ENCODE results near the gene GOT1. TPM values are rescaled to one million over a fixed set of nuclear protein-coding genes. Genes with fewer than 3 reads are reported as not detected.

The GOT1 gene
- total RNA-seq, 1 experiment from 2014 or later, result 56.8 TPM

DNA sequence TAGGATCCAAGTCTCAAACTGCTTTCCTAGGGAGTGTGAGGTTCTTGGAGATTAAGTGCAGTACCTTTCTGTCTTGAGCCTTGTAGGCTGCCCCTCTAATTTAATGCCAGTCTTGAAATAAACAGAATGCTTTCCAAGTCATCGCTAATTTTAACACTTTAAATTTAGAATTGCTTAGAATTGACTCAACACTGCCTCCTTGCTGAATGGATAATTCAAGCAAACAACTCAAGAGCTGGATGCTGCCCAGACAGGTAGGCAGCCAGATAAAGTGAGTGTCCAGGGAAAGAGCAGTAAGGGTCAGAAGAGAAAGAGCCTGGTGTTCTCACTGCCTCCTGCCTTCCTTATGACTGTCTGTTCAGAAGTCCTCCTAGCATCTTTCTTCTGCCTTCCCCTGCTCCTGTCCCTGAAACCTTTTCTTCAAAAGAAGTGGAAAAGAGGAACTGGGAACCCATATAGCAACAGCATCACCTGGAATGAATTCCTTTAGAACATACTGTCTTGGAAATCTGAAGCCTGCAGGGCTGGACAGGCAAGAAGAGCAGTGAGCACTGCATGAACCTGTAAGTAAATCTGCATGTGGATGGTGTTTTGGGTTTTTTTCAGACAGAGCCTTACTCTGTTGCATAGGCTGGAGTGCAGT is 3.1 kb upstream of the GOT1 start (continued):
- TF ChIP-seq, protein P1, sequence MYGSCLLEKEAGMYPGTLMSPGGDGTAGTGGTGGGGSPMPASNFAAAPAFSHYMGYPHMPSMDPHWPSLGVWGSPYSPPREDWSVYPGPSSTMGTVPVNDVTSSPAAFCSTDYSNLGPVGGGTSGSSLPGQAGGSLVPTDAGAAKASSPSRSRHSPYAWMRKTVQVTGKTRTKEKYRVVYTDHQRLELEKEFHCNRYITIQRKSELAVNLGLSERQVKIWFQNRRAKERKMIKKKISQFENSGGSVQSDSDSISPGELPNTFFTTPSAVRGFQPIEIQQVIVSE (CRISPR knock-in tag; IDR thresholded peaks at IDR 0.05; ENCODE audit: borderline replicate concordance), result no peak
- TF ChIP-seq ZNF671 (CRISPR knock-in tag; IDR thresholded peaks at IDR 0.05) (no peak), MXD4 (CRISPR knock-in tag; IDR thresholded peaks at IDR 0.05; ENCODE audit: borderline replicate concordance) (no peak), IRF2 (CRISPR knock-in tag; IDR thresholded peaks at IDR 0.05; ENCODE audit: borderline replicate concordance, low read depth) (no peak)
- TF ChIP-seq, protein P2, sequence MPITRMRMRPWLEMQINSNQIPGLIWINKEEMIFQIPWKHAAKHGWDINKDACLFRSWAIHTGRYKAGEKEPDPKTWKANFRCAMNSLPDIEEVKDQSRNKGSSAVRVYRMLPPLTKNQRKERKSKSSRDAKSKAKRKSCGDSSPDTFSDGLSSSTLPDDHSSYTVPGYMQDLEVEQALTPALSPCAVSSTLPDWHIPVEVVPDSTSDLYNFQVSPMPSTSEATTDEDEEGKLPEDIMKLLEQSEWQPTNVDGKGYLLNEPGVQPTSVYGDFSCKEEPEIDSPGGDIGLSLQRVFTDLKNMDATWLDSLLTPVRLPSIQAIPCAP (CRISPR knock-in tag; IDR thresholded peaks at IDR 0.05), result no peak

DNA sequence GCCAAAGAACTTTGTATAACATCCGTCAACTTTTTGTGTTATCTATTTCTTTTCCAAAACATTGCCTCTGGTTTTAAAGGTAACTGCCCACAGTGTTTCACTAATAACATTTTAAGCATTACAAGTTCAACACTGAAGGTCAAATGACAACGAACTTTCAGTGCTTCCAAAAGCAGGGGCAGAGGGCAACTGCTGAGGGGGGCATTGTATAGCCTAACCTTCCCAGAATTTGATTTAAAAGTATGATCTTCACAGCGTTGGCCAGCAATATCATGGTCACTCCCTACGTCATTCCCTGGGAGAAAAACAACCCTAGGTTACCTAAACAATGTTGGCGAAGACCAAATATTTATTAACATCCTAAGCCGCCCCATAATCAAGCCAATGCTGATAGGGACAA is 2.5 kb upstream of the GOT1 start:
- ATAC-seq (no peak), DNase-seq (ENCODE audit: low spot score) (no peak)
- no peak overlapping the region for H3K27ac Mint-ChIP-seq
- no peaks in the 10 kb centered on the region for H3K36me3 Mint-ChIP-seq
- peaks cover 14% of the 10 kb centered on the region for H3K4me1 Mint-ChIP-seq
- CTCF ChIA-PET, result interaction anchor here (0.8 to 1.0 kb wide), 6 partner anchors 9 to 185 kb away, joined by 3 to 11 read pairs (median 4); no protein-coding TSS in a partner anchor
- no peak overlapping the region for H3K4me3 Mint-ChIP-seq
- POLR2A ChIA-PET, result no interaction called here
- TF ChIP-seq TEAD1 (CRISPR knock-in tag; IDR thresholded peaks at IDR 0.05), result no peak
- TF ChIP-seq, protein P3, sequence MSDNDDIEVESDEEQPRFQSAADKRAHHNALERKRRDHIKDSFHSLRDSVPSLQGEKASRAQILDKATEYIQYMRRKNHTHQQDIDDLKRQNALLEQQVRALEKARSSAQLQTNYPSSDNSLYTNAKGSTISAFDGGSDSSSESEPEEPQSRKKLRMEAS (CRISPR knock-in tag; IDR thresholded peaks at IDR 0.05), result no peak
- no peaks in the 10 kb centered on the region for H3K27me3 Mint-ChIP-seq (ENCODE audit: low read depth)
- H3K9me3 Mint-ChIP-seq, result no peaks in the 10 kb centered on the region

DNA sequence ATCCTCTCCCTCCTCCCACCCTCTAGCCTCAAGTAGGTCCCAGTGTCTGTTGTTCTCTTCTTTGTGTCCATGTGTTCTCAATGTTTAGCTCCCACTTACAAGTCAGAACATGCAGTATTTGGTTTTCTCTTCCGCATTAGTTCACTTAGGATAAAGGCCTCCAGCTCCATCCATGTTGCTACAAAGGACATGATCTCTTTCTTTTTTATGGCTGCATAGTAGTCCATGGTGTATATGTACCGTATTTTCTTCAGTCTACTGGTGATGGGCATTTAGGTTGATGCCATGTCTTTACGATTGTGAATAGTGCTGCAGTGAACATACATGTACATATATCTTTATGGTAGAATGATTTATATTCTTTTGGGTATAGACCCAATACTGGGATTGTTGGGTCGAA is 1.6 kb upstream of the GOT1 start:
- POLR2A ChIA-PET, result no interaction called here
- ATAC-seq (no peak), DNase-seq (ENCODE audit: low spot score) (no peak)
- Mint-ChIP-seq H3K4me1 (peaks cover 14% of the 10 kb centered on the region), H3K36me3 (no peaks in the 10 kb centered on the region), H3K27me3 (ENCODE audit: low read depth) (no peaks in the 10 kb centered on the region), H3K27ac (no peak overlapping the region), H3K4me3 (peak overlapping the region; percentile 99), H3K9me3 (no peaks in the 10 kb centered on the region)
- CTCF ChIA-PET, result interaction anchor here (1.5 kb wide), 1 partner anchor 19 kb away, joined by 4 read pairs; no protein-coding TSS in a partner anchor
- TF ChIP-seq NR2C2 (CRISPR knock-in tag; IDR thresholded peaks at IDR 0.05) (no peak), TEAD1 (CRISPR knock-in tag; IDR thresholded peaks at IDR 0.05) (no peak), SP1 (CRISPR knock-in tag; conservative IDR thresholded peaks at IDR 0.05) (no peak), TEAD4 (CRISPR knock-in tag; IDR thresholded peaks at IDR 0.05) (no peak), ZNF121 (CRISPR knock-in tag; IDR thresholded peaks at IDR 0.05) (no peak), ZNF317 (CRISPR knock-in tag; IDR thresholded peaks at IDR 0.05; ENCODE audit: borderline replicate concordance, low read depth) (no peak), CREM (CRISPR knock-in tag; IDR thresholded peaks at IDR 0.05) (no peak)
- TF ChIP-seq, protein P4, sequence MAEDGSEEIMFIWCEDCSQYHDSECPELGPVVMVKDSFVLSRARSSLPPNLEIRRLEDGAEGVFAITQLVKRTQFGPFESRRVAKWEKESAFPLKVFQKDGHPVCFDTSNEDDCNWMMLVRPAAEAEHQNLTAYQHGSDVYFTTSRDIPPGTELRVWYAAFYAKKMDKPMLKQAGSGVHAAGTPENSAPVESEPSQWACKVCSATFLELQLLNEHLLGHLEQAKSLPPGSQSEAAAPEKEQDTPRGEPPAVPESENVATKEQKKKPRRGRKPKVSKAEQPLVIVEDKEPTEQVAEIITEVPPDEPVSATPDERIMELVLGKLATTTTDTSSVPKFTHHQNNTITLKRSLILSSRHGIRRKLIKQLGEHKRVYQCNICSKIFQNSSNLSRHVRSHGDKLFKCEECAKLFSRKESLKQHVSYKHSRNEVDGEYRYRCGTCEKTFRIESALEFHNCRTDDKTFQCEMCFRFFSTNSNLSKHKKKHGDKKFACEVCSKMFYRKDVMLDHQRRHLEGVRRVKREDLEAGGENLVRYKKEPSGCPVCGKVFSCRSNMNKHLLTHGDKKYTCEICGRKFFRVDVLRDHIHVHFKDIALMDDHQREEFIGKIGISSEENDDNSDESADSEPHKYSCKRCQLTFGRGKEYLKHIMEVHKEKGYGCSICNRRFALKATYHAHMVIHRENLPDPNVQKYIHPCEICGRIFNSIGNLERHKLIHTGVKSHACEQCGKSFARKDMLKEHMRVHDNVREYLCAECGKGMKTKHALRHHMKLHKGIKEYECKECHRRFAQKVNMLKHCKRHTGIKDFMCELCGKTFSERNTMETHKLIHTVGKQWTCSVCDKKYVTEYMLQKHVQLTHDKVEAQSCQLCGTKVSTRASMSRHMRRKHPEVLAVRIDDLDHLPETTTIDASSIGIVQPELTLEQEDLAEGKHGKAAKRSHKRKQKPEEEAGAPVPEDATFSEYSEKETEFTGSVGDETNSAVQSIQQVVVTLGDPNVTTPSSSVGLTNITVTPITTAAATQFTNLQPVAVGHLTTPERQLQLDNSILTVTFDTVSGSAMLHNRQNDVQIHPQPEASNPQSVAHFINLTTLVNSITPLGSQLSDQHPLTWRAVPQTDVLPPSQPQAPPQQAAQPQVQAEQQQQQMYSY (CRISPR knock-in tag; IDR thresholded peaks at IDR 0.05), result no peak
- TF ChIP-seq, protein P5, sequence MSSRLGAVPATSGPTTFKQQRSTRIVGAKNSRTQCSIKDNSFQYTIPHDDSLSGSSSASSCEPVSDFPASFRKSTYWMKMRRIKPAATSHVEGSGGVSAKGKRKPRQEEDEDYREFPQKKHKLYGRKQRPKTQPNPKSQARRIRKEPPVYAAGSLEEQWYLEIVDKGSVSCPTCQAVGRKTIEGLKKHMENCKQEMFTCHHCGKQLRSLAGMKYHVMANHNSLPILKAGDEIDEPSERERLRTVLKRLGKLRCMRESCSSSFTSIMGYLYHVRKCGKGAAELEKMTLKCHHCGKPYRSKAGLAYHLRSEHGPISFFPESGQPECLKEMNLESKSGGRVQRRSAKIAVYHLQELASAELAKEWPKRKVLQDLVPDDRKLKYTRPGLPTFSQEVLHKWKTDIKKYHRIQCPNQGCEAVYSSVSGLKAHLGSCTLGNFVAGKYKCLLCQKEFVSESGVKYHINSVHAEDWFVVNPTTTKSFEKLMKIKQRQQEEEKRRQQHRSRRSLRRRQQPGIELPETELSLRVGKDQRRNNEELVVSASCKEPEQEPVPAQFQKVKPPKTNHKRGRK (CRISPR knock-in tag; IDR thresholded peaks at IDR 0.05; ENCODE audit: borderline replicate concordance), result no peak
- TF ChIP-seq, protein P6, sequence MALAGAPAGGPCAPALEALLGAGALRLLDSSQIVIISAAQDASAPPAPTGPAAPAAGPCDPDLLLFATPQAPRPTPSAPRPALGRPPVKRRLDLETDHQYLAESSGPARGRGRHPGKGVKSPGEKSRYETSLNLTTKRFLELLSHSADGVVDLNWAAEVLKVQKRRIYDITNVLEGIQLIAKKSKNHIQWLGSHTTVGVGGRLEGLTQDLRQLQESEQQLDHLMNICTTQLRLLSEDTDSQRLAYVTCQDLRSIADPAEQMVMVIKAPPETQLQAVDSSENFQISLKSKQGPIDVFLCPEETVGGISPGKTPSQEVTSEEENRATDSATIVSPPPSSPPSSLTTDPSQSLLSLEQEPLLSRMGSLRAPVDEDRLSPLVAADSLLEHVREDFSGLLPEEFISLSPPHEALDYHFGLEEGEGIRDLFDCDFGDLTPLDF (CRISPR knock-in tag; IDR thresholded peaks at IDR 0.05), result no peak
- TF ChIP-seq, protein P7, sequence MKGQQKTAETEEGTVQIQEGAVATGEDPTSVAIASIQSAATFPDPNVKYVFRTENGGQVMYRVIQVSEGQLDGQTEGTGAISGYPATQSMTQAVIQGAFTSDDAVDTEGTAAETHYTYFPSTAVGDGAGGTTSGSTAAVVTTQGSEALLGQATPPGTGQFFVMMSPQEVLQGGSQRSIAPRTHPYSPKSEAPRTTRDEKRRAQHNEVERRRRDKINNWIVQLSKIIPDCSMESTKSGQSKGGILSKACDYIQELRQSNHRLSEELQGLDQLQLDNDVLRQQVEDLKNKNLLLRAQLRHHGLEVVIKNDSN (CRISPR knock-in tag; IDR thresholded peaks at IDR 0.05), result no peak
- TF ChIP-seq, protein P1 (CRISPR knock-in tag; IDR thresholded peaks at IDR 0.05; ENCODE audit: borderline replicate concordance), result no peak
- TF ChIP-seq, protein P8, sequence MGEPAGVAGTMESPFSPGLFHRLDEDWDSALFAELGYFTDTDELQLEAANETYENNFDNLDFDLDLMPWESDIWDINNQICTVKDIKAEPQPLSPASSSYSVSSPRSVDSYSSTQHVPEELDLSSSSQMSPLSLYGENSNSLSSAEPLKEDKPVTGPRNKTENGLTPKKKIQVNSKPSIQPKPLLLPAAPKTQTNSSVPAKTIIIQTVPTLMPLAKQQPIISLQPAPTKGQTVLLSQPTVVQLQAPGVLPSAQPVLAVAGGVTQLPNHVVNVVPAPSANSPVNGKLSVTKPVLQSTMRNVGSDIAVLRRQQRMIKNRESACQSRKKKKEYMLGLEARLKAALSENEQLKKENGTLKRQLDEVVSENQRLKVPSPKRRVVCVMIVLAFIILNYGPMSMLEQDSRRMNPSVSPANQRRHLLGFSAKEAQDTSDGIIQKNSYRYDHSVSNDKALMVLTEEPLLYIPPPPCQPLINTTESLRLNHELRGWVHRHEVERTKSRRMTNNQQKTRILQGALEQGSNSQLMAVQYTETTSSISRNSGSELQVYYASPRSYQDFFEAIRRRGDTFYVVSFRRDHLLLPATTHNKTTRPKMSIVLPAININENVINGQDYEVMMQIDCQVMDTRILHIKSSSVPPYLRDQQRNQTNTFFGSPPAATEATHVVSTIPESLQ (CRISPR knock-in tag; IDR thresholded peaks at IDR 0.05), result no peak
